ENCODE results near the gene ALG1.
"Not testable (repeated sequence)": the region's sequence is repeated elsewhere in the genome, so short reads cannot be mapped to it uniquely, and the experiment has no call there.

Gene ALG1

DNA sequence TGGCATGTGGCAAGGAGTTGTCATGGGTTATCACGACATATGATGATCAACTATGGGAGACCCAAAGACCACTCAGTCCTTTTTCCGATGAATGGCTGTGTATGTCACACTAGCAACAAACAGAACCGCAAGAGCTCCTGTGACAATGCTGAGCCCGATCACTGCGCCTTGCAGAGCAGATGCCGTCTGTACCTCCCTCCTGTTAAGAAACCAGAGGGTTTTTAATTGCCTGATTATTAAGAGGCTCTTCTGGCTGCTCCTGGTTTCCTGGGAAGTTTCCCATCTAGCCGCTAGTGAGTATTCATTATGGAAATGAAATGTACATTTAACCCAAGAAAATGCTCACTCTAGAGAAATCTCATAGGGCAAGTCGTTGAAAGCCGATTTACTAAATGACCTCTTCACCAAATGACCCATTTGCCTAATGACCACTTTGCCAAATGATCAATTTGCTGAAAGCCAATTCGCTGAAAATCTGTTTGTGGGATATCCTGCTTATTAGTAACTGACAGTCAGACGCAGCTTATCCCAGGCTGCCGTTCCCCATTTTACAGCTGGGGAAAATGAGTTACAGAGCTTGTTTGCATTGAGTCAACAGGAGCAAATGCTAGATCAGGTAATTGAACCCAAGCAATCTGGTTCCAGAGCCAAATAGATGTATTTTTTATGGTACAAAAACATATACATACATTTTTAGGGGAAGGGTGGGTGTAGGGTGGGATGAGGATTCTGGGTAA is 31.8 kb downstream of the ALG1 start:
- DNase-seq, result not testable (repeated sequence)

- DNase-seq, result not testable (repeated sequence)
These were observed 33.4 kb downstream of the ALG1 start for GRCh38 chr16:5105039-5105438.

DNA sequence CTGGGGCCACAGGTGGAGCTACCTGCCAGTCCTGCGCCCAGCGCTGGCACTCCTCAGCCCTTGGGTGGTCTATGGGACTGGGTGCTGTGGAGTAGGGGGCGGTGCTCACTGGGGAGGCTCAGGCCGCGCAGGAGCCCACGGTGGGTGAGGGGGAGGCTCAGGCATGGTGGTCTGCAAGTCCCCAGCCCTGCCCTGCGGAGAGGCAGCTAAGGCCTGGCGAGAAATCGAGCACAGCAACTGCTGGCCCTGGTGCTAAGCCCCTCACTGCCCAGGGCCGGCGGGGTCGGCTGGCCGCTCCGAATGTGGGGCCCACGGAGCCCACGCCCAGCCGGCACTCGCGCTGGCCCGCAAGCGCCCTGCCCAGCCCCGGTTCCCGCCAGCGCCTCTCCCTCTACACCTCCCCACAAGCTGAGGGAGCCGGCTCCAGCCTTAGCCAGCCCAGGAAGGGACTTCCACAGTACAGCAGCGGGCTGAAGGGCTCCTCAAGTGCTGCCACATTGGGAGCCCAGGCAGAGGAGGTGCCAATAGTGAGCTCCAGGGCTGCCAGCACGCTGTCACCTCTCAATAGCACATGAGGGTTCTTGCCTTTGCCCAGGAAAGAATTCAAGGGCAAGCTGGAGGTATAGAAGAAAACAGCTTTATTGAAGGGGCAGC is 37.0 kb downstream of the ALG1 start:
- no peak for DNase-seq

- DNase-seq, result not testable (repeated sequence)
These were observed 39.3 kb downstream of the ALG1 start for GRCh38 chr16:5110933-5111332.

GRCh38 chr16:5116780-5117295 is 45.2 kb downstream of the ALG1 start:
- DNase-seq, result not testable (repeated sequence)

DNA sequence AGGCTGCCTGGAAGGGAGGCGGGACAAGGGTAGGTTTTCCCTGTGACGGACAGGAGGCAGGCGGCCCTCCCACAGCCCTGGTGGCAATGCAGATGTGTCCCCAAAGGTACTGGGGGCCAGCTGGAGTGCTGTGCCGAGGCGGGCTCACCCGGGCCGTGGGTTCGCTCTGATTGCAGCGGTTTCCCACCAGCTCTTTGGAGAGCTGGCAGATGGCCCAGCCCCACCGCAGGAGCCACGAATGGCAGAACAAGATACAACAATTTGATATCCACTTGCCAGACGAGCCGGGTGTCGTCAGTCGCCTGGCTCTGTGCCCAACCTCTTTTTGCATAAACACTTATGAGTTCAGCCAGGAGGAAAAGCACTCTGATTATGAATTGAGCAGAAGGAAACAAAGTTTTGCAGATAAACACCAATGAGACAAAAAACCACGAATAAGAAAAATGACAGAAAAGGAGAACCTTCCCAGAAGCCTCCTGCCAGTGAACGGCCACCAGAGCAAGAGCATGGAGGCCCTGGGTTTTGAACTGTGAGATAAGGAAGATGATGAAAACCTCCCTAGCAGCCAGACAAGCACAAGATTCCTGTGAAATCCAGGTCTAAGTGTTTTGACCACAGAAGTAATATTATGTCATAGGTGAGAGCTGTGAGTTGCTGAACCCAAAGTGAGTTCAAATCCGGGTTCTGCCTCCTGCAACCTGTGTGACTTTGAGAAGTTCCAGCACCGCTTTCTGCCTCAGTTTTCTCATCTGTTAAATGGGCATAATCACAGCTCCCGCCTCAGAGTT is 45.9 kb downstream of the ALG1 start:
- not testable (repeated sequence) for DNase-seq

- DNase-seq, result not testable (repeated sequence)
These were observed 59.9 kb downstream of the ALG1 start for GRCh38 chr16:5131467-5132004.

DNA sequence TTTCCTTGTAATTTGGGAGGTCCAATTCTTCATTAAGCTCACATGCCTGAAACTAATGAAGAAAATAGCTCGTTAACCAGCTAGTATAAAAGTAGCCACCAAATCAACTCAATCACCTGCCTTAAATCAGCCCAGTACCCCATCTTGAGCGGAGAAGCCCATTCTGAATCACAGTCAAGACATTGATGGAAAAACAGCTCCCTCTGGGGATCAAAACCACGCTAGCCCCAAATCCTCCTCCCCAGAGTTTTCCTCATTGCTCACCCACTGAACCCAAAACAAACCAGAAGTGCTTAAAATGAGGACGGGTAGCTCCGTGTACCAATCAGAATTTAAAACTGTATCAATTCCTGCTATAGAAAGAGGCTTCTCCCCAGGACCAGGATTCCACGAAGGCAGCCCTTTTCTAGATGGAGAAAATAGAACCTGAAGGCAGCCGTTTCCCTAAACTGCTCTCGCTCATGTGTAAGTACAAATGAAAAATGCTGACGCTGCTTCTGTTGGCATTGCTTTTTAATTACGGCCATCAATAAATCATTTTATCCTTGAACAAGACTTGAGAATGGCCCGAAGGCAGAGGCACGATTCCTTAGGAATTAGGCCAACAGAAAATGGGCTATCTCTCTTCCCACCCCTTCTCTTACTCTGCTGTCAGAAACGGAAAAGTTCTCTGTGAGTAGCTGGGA is 61.4 kb downstream of the ALG1 start:
- DNase-seq, result not testable (repeated sequence)

DNA sequence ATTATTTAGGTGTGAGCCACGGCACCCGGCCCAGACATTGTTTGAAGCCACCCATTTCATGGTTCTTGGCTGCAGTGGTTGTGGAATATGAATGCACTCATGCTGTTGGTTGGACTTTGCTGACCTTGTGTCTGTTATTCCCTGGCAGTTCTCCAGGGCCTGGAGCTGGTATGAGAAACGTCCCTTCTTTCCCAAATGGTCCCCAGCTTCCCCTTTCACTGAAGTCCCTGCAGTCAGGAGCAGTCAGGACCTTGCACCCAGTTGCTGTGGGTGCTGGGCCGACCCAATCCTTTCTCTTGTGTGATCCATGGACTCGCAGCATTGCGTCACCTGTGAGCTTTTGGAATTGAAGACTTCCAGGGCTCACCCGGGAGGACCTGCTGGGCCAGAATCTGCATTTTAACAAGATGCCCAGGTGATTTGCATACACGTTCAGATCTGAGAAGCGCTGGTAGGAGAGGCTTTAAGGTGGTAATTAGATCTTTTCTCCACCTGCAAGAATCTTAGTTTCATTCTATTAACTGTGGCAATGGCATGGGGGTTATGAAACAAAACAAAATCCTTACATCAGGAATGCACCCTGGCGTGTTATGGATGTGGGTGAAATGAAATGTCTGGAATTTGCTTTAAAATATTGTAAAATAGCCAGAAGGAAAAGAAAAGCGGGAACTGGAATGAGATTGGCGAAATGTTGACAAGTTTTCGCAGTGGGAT is 63.3 kb downstream of the ALG1 start:
- DNase-seq, result not testable (repeated sequence)

Measured in GOT3 (cell line).